ENCODE measurements around the gene CCT6A. TPM values are rescaled to one million over a fixed set of nuclear protein-coding genes. Genes with fewer than 3 reads are reported as not detected.
"Not testable (repeated sequence)": the region's sequence is repeated elsewhere in the genome, so short reads cannot be mapped to it uniquely, and the experiment has no call there.

CCT6A gene
- total RNA-seq, 2 donors from 2014 or later, result 74.5 to 75.8 TPM

GRCh38 chr7:56078196-56078595, 26.6 kb downstream of the CCT6A start:
- 96 to 100% methylated on average over 2 to 16 of the region's 16 CpGs for WGBS, 2 donors
- Histone ChIP-seq H3K27me3 (no peaks in the 10 kb centered on the region), H3K4me3 (no peak overlapping the region), H3K4me1 (peaks cover 27% of the 10 kb centered on the region), H3K9me3 (no peaks in the 10 kb centered on the region), H3K36me3 (replicated peaks in 1 of 2; ENCODE audit: insufficient read depth in 1 of 2, low read depth in 2 of 2) (no peaks in the 10 kb centered on the region), H3K27ac (no peak overlapping the region)
- DNase-seq (no peak), ATAC-seq (no peak)
- TF ChIP-seq CTCF (IDR thresholded peaks at IDR 0.05), result no peak
- TF ChIP-seq POLR2A (IDR thresholded peaks at IDR 0.05), result no peak
- intact Hi-C loops (cut with DNase I), result no loop called here

DNA sequence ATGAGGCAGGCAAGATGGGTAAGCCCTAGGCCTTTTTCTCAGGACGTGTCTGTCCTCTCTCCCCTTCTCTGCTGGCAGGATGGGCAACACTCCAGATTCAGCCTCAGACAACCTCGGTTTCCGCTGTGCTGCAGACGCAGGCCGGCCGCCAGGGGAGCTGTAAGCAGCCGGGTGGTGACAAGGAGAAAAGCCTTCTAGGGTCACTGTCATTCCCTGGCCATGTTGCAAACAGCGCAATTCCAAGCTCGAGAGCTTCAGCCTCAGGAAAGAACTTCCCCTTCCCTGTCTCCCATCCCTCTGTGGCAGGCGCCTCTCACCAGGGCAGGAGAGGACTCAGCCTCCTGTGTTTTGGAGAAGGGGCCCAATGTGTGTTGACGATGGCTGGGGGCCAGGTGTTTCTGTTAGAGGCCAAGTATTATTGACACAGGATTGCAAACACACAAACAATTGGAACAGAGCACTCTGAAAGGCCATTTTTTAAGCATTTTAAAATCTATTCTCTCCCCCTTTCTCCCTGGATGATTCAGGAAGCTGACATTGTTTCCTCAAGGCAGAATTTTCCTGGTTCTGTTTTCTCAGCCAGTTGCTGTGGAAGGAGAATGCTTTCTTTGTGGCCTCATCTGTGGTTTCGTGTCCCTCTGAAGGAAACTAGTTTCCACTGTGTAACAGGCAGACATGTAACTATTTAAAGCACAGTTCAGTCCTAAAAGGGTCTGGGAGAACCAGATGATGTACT, 28.1 kb downstream of the CCT6A start:
- Histone ChIP-seq H3K9me3 (no peaks in the 10 kb centered on the region), H3K4me3 (no peak overlapping the region), H3K4me1 (peaks cover 26% of the 10 kb centered on the region), H3K36me3 (replicated peaks in 1 of 2; ENCODE audit: insufficient read depth in 1 of 2, low read depth in 2 of 2) (no peaks in the 10 kb centered on the region), H3K27me3 (no peaks in the 10 kb centered on the region), H3K27ac (peak overlapping the region in 3 of 4 donors; percentile 59 to 71 (median 64))
- 11 to 31% methylated on average over 12 of the region's 12 CpGs for WGBS, 2 donors
- ATAC-seq (peak; percentile 74), DNase-seq (peak; percentile 77 to 87 (median 82))
- intact Hi-C loops (cut with DNase I), result no loop called here
- TF ChIP-seq POLR2A (IDR thresholded peaks at IDR 0.05) (no peak), CTCF (IDR thresholded peaks at IDR 0.05) (peak; percentile 57 to 82 (median 73))

GRCh38 chr7:56080726-56081435, 29.3 kb downstream of the CCT6A start:
- H3K4me3 ChIP-seq; H3K27me3 ChIP-seq; intact Hi-C loops (cut with DNase I); H3K36me3 ChIP-seq (replicated peaks in 1 of 2; ENCODE audit: insufficient read depth in 1 of 2, low read depth in 2 of 2); ATAC-seq; H3K27ac ChIP-seq; DNase-seq; H3K9me3 ChIP-seq: not testable (repeated sequence)
- 89 to 93% methylated on average over 17 to 28 of the region's 28 CpGs for WGBS, 2 donors
- peaks cover 23% of the 10 kb centered on the region for H3K4me1 ChIP-seq

GRCh38 chr7:56081626-56082340, 30.2 kb downstream of the CCT6A start:
- intact Hi-C loops (cut with DNase I), result no loop called here
- ATAC-seq, result no peak
- Histone ChIP-seq H3K27me3 (no peaks in the 10 kb centered on the region), H3K4me3 (no peak overlapping the region), H3K4me1 (peaks cover 23% of the 10 kb centered on the region), H3K27ac (no peak overlapping the region), H3K36me3 (replicated peaks in 1 of 2; ENCODE audit: insufficient read depth in 1 of 2, low read depth in 2 of 2) (no peaks in the 10 kb centered on the region), H3K9me3 (no peaks in the 10 kb centered on the region)
- TF ChIP-seq POLR2A (IDR thresholded peaks at IDR 0.05) (no peak), CTCF (IDR thresholded peaks at IDR 0.05) (no peak)
- WGBS, 2 donors, result 93 to 100% methylated on average over 8 to 29 of the region's 29 CpGs
- no peak for DNase-seq

- no peak overlapping the region for H3K4me3 ChIP-seq
- H3K4me1 ChIP-seq, result peaks cover 23% of the 10 kb centered on the region
- intact Hi-C loops (cut with DNase I), result no loop called here
- TF ChIP-seq CTCF (IDR thresholded peaks at IDR 0.05), result no peak
- TF ChIP-seq POLR2A (IDR thresholded peaks at IDR 0.05), result no peak
- H3K36me3 ChIP-seq (replicated peaks in 1 of 2; ENCODE audit: insufficient read depth in 1 of 2, low read depth in 2 of 2), result no peaks in the 10 kb centered on the region
- no peaks in the 10 kb centered on the region for H3K9me3 ChIP-seq
- H3K27me3 ChIP-seq, result no peaks in the 10 kb centered on the region
- no peak for ATAC-seq
- 14 to 44% methylated on average over 8 to 12 of the region's 13 CpGs for WGBS, 2 donors
- H3K27ac ChIP-seq, result no peak overlapping the region
- peak; percentile 43 to 75 (median 56) for DNase-seq
These were observed 31.7 kb downstream of the CCT6A start for GRCh38 chr7:56083150-56083785.

Data from body of pancreas (tissue), 4 donors.